CD4-positive, alpha-beta T cell treated with Interleukin-15 for 4 hours (primary cell): ENCODE results near the gene PAM.
"Not testable (repeated sequence)": the region's sequence is repeated elsewhere in the genome, so short reads cannot be mapped to it uniquely, and the experiment has no call there.

Experiments used
- DNase-seq: peaks from one replicate; pipeline ENCODE4 v3.0.0-alpha.2; 2020; ENCODE audit warnings: low spot score

The PAM gene

DNA sequence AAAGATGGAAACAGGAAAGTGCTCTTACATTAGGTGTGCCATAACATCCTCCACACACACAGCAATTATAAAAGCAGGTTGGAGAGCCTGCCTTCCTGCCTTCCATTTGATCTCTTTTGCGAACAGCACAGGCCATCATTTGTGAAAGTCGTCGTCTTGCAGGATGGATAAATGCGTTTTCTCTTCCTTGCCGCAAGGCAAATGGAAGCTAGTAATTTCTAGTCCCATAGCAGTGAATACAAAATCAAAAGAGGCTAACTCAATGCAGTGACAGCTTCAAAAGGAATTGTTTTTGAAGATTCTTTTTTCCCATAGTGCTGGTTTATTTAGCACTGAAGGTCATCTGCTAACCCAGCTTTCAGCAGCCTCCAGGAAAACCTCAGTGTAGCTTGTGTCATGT is 186.0 kb downstream of the PAM start:
- no peak for DNase-seq

DNA sequence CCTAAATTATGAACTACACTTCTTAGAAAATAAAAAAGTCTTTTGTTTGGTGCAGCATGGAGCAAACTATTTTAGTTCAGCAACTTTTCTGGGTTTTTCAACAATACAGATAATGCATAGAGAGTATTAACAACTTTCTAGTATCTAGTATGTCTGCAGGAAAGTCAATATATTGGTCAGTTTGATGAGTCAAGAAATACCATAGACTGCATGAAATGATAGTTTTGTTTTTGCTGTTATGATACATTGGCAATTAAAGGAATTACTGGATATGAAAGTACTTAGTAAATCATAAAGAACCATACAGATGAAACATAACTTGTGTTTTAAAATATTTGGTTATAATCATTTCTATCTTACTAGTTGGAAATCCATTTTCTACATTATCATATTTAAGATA is 191.3 kb downstream of the PAM start:
- no peak for DNase-seq

DNA sequence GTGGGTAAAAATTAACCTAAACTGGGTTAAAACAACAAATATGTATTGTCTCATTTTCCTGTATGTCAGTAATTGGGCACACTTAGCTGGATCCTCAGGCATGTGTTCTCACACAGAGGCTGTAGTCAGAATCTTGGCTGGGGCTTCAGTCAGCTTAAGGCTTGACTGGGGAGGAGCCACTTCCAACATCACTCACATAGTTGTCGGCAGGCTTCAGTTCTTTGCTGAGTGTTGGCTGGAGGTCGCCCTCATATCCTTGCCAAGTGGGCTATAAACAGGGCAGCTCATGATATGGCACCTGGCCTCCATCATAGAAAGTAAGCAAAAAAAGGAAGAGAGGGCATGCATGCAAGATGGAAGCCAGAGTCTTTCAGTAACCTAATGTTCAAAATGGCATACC is 191.9 kb downstream of the PAM start:
- DNase-seq: no peak

DNA sequence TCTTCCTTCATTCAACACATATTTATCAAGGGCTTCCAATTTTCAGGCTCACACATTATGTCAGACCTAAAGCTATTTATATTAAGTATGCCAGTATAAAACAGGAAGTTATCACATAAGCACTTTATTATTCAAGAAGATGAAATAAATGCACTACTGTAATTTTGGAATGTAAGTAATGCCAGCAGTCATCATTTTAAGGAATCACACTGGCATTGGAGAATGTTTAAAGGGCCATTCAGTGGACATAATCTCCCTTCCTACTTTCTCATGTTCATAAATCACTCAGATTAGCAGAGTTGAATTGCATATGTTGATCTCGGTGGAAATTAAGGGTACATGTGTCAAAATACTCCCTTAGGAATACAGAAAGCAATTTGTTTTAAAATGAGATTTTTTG is 200.4 kb downstream of the PAM start:
- DNase-seq: no peak

DNA sequence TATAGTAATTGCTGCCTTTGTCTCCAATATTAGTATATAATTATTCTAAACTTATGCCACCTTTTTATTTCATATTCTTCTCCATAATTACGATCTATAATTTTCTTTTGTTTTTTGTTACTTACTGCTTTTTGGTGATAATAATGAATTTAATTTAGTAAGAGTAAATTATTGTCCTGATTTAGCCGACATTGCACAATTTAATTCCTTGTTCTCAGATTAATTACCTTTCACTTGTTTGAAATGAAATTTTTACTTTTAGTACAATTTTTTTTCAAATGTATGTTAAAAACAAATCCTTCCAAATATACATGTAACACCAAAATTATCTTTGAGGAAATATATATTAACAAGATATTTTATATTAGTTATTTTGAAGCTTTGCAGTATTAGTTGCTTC is 201.5 kb downstream of the PAM start:
- DNase-seq: no peak

DNA sequence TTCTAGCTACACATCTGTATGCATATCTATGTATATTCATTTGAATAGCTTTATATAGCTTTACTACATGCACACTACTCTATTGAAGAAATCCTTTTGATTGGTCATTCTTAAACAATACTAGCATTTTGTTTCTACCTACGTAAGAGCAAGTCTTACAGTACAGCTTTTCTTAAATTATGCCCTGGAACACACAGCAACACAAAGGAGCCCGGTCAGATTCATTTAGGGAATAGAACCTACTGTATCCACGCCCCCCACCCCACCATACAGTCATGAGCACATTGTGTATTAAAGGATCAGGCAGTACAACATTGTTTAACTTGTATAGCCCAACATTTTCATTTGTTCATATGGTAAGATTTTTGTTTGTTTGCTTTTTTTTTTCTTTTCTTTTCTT is 202.0 kb downstream of the PAM start:
- no peak for DNase-seq

DNA sequence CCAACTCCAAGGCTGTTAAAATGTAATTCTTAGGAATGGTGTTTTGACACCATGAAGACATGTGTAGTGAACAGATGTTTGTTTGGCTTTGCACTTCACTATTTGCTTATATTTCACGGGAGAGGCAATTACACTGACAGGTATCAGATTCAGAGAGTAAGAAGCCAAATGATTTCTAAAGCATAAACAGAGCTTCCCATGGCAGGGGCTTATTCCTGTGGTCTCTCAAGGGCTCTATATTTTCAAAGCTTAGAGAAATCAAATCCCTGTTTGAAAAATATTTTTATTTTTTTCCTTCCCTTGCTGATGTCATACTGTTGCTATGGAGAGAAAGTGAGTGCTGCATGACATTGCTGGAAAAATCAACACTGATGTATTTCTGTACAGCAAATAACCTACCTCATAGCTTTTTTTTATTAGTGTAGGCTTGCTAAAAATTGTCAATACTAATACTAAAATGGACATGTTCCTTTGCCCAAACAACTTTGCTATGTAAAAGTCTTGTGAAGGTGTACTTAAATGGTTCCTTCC is 203.4 kb downstream of the PAM start:
- DNase-seq: no peak

DNA sequence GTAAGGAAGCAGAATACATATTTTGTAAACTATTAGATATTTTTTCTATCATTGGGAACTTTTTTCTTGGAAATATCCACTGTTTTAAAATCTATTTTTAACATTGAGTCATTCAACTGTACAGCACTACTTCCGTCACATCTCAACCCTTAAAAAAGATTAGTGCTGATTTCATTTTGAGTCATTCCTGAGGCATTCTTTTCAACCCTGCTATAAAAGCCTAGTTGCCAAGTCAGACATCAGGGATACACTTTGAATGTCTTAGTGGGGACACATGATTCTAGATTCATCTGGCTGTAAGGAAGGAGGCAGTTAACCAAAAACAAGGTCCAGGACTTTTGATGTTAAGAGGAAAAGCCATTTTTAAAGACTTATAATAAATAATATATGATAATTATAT is 203.9 kb downstream of the PAM start:
- no peak for DNase-seq

DNA sequence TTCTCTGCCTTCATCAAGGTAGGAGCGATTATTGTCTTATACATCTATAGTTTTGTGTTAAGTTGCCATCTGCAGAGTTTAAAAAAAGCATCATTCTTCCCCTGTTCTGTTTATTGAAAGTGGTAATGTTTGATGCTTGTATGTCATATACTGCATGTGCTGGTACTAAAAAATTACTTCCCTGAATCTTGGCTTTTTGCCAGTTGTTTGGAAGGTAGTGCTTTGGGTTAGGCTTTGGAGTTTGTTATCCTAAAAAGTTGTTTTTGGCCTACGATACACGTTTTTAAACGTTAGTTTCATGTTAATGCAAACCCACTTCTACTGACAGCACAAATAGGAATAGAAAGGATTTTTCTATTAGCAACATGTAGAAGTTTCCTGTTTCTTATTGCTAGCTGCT is 206.6 kb downstream of the PAM start:
- DNase-seq: no peak

DNA sequence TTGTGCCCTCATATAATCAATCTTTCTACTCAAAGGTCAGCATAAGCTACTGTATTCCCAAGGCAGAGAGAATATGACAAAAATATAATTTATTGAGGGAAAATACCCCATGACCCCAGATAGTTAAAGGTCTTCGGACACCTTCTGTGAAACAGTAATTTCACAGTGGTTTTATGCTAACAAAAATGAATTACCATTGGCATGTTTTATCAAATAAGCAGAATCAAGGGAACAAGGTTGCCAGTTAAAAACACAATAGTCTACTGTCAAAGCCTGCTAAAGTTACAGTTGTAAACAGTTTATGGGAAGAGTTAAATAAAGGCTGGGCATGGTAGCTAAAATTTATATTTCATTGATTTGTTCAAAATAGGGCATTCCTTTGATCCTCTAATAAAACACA is 210.5 kb downstream of the PAM start:
- no peak for DNase-seq

DNA sequence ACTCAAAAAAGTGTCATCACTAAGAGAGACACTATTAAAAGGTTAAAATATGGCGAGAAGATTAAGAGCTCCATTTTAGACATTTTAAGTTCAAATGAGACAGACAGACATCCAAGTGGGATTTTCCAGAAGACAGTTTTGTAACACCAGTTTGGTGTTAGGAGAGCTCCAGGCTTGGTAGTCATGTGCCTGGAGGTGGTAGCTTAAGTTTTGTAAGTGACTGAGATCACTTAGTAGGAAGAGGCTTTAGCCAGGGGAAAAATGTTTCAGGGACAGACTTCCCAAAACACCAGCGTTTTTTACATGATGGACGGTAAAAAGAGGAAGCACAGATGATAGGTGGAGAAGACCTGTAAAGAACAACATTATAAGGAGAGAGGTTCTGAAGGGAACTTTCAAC is 214.5 kb downstream of the PAM start:
- no peak for DNase-seq

DNA sequence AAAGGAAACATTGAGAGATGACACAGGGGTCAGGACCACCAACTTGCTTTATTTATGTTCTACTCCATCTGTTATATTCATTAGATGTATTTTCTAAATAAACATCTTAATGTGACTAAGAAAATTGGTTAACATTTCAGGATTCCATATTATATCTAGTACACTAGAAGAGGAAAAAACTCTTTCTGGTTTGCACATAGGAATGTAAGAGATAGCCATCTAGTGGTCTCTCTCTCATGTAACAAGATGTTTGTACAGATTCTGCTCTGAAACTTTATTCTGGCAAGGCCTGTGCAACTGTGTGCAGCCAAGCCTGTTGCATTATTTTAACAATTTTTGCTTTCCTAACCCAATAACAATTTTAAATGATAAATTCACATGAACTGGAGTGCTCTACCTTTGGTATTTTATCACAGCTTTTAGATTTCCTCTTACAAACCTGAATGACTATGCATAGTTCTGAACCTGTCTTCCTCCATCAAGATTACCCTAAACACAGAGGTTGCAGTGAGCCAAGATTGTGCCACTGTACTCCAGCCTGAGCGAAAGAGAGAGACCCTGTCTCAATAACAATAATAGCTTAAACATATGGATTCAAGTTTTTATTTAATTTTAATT is 216.7 kb downstream of the PAM start:
- no peak for DNase-seq

DNA sequence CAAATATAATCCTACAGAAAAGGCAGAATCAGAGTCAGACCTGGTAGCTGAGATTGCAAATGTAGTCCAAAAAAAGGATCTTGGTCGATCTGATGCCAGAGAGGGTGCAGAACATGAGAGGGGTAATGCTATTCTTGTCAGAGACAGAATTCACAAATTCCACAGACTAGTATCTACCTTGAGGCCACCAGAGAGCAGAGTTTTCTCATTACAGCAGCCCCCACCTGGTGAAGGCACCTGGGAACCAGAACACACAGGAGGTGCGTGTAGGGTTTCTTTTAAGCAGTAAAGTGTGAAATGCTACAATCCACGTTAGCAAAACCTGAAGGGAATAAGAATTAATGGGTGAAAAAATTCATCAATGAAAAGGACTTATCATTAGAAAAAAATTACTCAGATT is 219.1 kb downstream of the PAM start:
- DNase-seq: no peak

DNA sequence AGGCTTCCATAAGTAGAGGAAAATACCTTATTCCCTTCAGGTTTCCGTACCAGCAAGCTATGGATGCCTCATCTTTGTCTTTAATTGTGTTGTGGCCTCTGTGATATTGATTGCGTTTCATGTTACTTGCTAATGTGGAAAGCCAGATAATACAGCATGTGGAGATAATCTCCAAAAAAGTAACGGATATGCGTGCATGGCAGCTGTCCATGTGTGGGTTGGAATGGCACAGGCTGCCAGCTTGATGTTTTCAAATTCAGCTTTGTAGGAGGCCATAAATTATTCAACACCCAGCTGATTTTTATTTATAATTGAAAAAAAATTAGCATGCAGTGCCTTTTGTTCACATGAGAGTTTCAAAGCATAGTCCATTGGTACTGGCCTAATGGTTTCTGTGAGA is 219.9 kb downstream of the PAM start:
- DNase-seq: no peak

DNA sequence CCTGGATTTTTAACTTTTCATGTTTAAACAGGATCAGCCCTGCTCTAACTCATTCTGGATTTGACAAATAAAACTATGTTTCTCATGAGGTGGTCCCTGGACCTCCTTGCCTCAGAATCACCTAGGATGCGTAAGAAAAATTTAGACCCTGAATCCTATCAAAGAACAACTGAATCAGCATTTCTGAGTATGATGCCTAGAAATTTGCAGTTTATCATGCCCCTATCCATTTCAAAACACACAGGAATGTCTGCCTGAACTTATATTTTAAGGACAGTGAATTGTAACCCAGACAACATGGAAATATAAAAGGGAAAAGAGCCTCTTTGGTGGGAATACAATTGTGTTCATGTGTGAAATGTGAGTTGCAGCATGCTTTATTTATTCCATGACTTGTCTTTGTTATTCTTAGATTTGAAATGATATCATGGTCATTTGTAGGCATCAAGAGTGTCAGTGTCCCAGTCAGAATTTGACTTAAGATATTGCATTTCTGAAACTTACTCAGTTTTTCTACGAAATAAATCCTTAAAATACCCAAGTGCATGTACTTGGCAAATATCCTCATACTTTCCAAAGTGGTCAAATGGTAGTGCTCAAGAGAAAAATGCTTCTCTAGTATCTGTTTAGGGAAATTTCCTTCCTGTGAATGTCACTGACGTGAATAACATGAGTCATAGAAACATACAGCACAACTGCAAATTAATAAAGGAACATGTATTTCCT is 220.5 kb downstream of the PAM start:
- no peak for DNase-seq

DNA sequence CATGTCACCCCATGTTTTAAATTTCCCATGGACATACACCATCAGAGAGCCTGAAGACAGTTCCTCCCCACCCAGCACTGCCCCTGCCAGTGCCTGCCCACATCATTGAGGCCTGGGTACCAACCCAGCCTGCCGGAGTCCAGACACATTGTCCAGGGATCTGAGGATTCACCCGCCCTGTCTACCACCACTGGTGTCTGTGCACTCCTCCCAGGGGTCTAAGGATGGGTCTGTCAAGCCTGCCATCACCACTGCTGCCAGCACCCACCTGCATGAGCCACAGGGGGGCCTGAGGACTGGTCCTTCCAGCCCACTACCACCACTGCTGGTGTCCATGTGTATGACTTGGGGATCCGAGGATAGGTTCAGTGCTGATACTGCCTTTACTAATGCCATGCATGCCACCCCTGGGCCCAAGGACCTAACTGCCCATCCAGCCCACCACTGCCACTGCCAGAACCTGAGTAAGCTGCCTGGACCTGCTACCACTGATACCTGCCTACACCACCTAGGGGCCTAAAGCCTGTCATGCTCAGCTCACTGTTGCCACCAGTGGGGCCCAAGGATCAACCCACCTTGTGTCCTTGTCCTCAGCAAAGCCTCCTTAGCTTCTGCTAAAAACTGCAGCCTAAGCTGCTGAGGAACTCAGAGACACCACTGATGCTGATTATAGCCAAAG is 227.0 kb downstream of the PAM start:
- no peak for DNase-seq

DNA sequence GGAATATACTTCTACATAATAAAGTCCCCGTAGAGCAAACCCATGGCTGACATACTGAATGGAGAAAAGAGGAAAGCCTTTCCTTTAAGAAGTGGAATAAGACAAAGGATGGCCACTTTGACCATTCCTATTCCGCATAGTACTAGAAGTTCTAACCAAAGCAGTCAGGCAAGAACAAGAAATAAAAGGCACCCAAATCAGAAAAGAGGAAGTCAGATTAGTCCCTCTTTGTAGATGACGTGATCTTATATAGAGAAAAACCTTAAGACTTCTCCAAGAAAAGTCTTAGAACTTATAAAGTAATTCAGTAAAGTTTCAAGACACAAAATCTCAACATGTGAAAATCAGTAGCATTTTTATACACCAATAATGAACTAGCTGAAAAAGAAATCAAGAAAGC is 231.0 kb downstream of the PAM start:
- DNase-seq: no peak

DNA sequence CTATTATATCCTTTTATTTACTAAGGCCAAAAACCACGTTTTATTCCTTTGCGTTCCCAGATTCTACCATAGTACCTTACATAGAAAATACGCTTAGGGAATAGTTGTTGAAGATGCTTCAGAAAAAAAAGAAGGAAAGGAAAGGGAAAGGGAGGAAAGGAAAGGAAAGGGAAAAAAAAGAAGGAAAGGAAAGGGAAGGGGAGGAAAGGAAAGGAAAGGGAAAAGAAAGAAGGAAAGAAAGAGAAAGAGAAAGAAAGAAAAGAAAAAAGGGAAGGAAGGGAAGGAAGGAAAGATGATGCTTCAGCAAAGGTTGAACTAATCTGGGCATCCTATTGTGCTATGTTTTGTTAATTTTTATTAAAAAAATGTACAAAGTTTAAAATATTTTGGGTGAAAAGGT is 233.4 kb downstream of the PAM start:
- DNase-seq: no peak

DNA sequence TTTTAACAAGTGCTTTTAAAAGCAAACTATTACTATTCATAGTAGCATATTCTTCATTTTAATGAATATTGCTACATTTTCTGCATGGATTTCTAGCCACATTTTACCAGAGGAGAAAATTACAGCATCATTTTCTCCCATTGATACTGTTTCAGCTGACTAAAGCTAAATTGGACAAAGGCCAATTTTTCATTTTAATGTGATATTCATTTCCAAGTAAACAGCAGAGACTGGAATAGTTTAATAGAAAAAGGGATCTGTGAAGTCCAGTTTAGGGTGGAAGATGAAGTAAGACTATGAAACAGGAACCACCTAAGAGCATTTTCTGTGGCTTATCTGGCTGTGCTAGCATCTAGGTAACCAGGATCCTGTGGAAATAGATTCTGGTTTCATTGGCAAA is 236.7 kb downstream of the PAM start:
- no peak for DNase-seq

DNA sequence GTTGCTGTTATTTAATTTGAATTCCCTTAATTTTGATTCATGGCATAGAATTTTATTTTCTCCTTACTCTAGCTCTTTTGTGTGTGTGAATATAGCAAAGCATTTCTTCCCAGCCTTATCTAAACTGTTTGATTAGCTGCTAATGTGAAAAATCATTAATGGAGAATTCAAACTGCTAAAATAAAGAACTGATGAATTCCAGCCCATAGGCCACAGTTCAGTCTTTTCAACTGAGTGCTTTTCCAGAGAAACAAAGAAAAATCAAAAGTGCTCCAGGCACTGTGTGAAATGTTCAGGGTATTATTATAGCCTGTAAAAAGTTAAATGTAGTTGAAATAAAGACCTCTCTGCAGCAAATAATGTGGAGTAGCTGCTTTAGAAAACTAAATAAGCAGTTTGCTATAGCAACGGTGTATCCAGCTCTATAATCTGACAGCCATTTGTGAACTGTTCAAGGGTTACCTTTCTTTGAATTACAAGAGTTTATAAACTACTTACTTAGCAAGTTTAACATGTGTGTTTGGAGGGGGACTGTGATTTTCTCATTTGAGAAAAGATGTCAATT is 241.0 kb downstream of the PAM start:
- no peak for DNase-seq

DNA sequence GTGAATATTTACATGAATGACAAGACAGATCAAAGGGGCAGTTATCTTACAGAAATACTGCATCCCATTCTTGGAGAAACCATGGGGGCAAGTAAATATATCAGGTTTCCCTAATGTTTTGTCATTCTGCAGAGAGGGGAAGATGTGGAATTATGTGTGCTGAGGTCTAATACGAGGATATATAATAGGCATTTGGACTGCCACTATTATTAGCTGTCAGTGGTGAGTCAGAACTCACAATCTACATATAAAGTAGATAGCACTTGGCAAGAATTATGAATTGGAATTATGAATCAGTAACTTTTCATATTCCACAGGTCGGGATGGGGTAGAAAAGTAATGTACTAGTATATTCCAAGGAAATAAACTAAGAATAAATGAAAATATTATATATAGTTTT is 243.1 kb downstream of the PAM start:
- no peak for DNase-seq

DNA sequence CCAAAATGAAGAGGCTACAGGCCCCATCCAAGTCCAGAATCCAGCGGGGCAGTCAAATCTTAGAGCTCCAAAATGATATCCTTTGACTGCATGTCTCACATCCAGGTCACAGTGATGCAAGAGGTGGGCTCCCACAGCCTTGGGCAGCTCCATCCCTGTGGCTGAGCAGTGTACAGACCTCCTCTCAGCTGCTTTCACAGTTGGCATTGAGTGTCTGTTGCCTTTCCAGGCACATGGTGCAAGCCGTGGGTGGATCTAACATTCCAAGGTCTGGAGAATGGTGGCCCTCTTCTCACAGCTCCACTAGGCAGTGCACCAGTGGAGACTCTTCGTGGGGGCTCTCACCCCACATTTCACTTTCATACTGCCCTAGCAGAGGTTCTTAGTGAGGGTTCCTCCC is 244.1 kb downstream of the PAM start:
- no peak for DNase-seq

DNA sequence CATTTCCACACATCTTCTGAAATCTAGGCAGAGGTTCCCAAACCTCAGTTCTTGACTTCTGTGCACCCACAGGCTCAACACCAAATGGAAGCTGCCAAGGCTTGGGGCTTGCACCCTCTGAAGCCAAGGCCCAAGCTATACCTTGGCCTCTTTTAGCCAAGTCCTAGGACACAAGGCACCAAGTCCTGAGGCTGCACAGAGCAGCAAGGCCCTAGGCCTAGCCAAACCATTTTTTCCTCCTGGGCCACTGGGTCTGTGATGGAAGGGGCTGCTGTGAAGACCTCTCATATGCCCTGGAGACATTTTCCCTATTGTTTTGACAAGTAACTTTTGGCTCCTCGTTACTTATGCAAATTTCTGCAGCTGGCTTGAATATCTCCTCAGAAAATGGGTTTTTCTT is 244.5 kb downstream of the PAM start:
- DNase-seq: not testable (repeated sequence)
